ENCODE measurements around the gene ELK3.

Gene ELK3

GRCh38 chr12:96170328-96170727 lies 23.8 kb upstream of the ELK3 start:
- no peaks in the 10 kb centered on the region for H4K20me1 ChIP-seq (ENCODE audit: insufficient read depth, low read length)

GRCh38 chr12:96170762-96171161 lies 23.4 kb upstream of the ELK3 start:
- no peak overlapping the region for H3K4me2 ChIP-seq (ENCODE audit: insufficient read depth, low read length)

More at GRCh38 chr12:96170328-96170727, 23.8 kb upstream of the ELK3 start:
- no peak for DNase-seq
- H3K4me1 ChIP-seq (ENCODE audit: insufficient read depth, low read length): no peaks in the 10 kb centered on the region
- H3K4me2 ChIP-seq (ENCODE audit: insufficient read depth, low read length): no peak overlapping the region
- no peak overlapping the region for H2AFZ ChIP-seq (ENCODE audit: low read depth, low read length)
- no peaks in the 10 kb centered on the region for H3K9me3 ChIP-seq (ENCODE audit: insufficient read depth, low read length, severe bottlenecking)
- H3K36me3 ChIP-seq (ENCODE audit: insufficient read depth, low read length): no peaks in the 10 kb centered on the region
- H3K27ac ChIP-seq (ENCODE audit: low read length): no peak overlapping the region
- no peak overlapping the region for H3K9ac ChIP-seq (ENCODE audit: low read depth, low read length)
- TF ChIP-seq EZH2 (IDR thresholded peaks at IDR 0.05; ENCODE audit: borderline replicate concordance, low read depth, low read length, severe bottlenecking) (no peak), CTCF (IDR thresholded peaks at IDR 0.05; ENCODE audit: borderline replicate concordance, extremely low read depth, low read length, poor library complexity, severe bottlenecking) (no peak)
- no peak overlapping the region for H3K4me3 ChIP-seq (ENCODE audit: low read depth in 1 of 2, low read length in 2 of 2)
- H3K27me3 ChIP-seq (ENCODE audit: insufficient read depth, low read length, poor library complexity): no peaks in the 10 kb centered on the region
- no peak for ATAC-seq (ENCODE audit: insufficient read depth, low read depth)
- H3K79me2 ChIP-seq (ENCODE audit: insufficient read depth, low read length): no peaks in the 10 kb centered on the region

GRCh38 chr12:96171905-96172304 lies 22.3 kb upstream of the ELK3 start:
- H3K9me3 ChIP-seq (ENCODE audit: insufficient read depth, low read length, severe bottlenecking): no peaks in the 10 kb centered on the region
- no peak overlapping the region for H2AFZ ChIP-seq (ENCODE audit: low read depth, low read length)
- H3K27me3 ChIP-seq (ENCODE audit: insufficient read depth, low read length, poor library complexity): no peaks in the 10 kb centered on the region
- no peak overlapping the region for H3K9ac ChIP-seq (ENCODE audit: low read depth, low read length)
- no peak overlapping the region for H3K27ac ChIP-seq (ENCODE audit: low read length)
- no peak overlapping the region for H3K4me3 ChIP-seq (ENCODE audit: low read depth in 1 of 2, low read length in 2 of 2)
- no peak overlapping the region for H3K4me2 ChIP-seq (ENCODE audit: insufficient read depth, low read length)
- H3K36me3 ChIP-seq (ENCODE audit: insufficient read depth, low read length): no peaks in the 10 kb centered on the region
- no peaks in the 10 kb centered on the region for H4K20me1 ChIP-seq (ENCODE audit: insufficient read depth, low read length)
- no peaks in the 10 kb centered on the region for H3K79me2 ChIP-seq (ENCODE audit: insufficient read depth, low read length)
- H3K4me1 ChIP-seq (ENCODE audit: insufficient read depth, low read length): no peaks in the 10 kb centered on the region
- DNase-seq (no peak), ATAC-seq (ENCODE audit: insufficient read depth, low read depth) (no peak)
- TF ChIP-seq CTCF (IDR thresholded peaks at IDR 0.05; ENCODE audit: borderline replicate concordance, extremely low read depth, low read length, poor library complexity, severe bottlenecking) (no peak), EZH2 (IDR thresholded peaks at IDR 0.05; ENCODE audit: borderline replicate concordance, low read depth, low read length, severe bottlenecking) (no peak)

More at GRCh38 chr12:96170762-96171161, 23.4 kb upstream of the ELK3 start:
- H3K79me2 ChIP-seq (ENCODE audit: insufficient read depth, low read length): no peaks in the 10 kb centered on the region
- H3K36me3 ChIP-seq (ENCODE audit: insufficient read depth, low read length): no peaks in the 10 kb centered on the region
- no peak overlapping the region for H3K9ac ChIP-seq (ENCODE audit: low read depth, low read length)
- no peaks in the 10 kb centered on the region for H3K27me3 ChIP-seq (ENCODE audit: insufficient read depth, low read length, poor library complexity)
- H3K4me3 ChIP-seq (ENCODE audit: low read depth in 1 of 2, low read length in 2 of 2): no peak overlapping the region
- DNase-seq (no peak), ATAC-seq (ENCODE audit: insufficient read depth, low read depth) (no peak)
- no peaks in the 10 kb centered on the region for H3K9me3 ChIP-seq (ENCODE audit: insufficient read depth, low read length, severe bottlenecking)
- H3K4me1 ChIP-seq (ENCODE audit: insufficient read depth, low read length): no peaks in the 10 kb centered on the region
- H2AFZ ChIP-seq (ENCODE audit: low read depth, low read length): no peak overlapping the region
- no peak overlapping the region for H3K27ac ChIP-seq (ENCODE audit: low read length)
- no peaks in the 10 kb centered on the region for H4K20me1 ChIP-seq (ENCODE audit: insufficient read depth, low read length)
- TF ChIP-seq EZH2 (IDR thresholded peaks at IDR 0.05; ENCODE audit: borderline replicate concordance, low read depth, low read length, severe bottlenecking) (no peak), CTCF (IDR thresholded peaks at IDR 0.05; ENCODE audit: borderline replicate concordance, extremely low read depth, low read length, poor library complexity, severe bottlenecking) (no peak)

DNA sequence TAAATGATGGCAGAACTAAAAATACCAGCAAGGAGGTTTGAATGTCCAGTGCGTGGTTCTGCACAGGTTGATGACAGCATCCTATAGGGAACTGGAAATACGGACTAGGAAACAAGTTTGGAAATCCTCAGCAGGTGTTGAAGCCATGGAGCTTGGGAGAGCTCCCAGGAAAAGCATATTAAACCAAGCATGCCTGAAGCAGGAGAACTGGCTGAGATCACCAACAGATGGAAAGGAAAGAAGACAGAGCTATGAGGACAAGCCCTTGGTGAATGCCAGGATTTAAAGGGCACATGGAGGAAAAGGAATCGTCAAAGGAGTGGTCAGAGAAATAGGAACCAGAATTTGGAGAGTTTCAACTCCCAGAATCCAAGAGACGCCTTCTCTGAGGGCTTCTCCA lies 21.2 kb upstream of the ELK3 start:
- Histone ChIP-seq H4K20me1 (ENCODE audit: insufficient read depth, low read length) (no peaks in the 10 kb centered on the region), H3K4me2 (ENCODE audit: insufficient read depth, low read length) (no peak overlapping the region), H3K79me2 (ENCODE audit: insufficient read depth, low read length) (no peaks in the 10 kb centered on the region), H2AFZ (ENCODE audit: low read depth, low read length) (no peak overlapping the region), H3K27ac (ENCODE audit: low read length) (no peak overlapping the region), H3K27me3 (ENCODE audit: insufficient read depth, low read length, poor library complexity) (no peaks in the 10 kb centered on the region), H3K9ac (ENCODE audit: low read depth, low read length) (no peak overlapping the region), H3K9me3 (ENCODE audit: insufficient read depth, low read length, severe bottlenecking) (no peaks in the 10 kb centered on the region), H3K4me1 (ENCODE audit: insufficient read depth, low read length) (no peaks in the 10 kb centered on the region), H3K4me3 (ENCODE audit: low read depth in 1 of 2, low read length in 2 of 2) (no peak overlapping the region), H3K36me3 (ENCODE audit: insufficient read depth, low read length) (no peaks in the 10 kb centered on the region)
- TF ChIP-seq EZH2 (IDR thresholded peaks at IDR 0.05; ENCODE audit: borderline replicate concordance, low read depth, low read length, severe bottlenecking) (no peak), CTCF (IDR thresholded peaks at IDR 0.05; ENCODE audit: borderline replicate concordance, extremely low read depth, low read length, poor library complexity, severe bottlenecking) (no peak)
- ATAC-seq (ENCODE audit: insufficient read depth, low read depth): no peak
- DNase-seq: no peak
